ENCODE measurements around the gene TMEM88.

The TMEM88 gene

GRCh38 chr17:7834957-7835813 lies 19.7 kb upstream of the TMEM88 start:
- Histone ChIP-seq H4K20me1 (ENCODE audit: insufficient read depth, low read length, poor library complexity, severe bottlenecking) (peaks cover 18% of the 10 kb centered on the region), H3K4me2 (ENCODE audit: low read depth, low read length, poor library complexity, severe bottlenecking) (peak overlapping the region; percentile 94), H3K79me2 (ENCODE audit: insufficient read depth, low read length) (peaks cover 35% of the 10 kb centered on the region; the same call in 1 of the 2 replicates), H3K9me3 (ENCODE audit: insufficient read depth, low read depth, low read length) (no peaks in the 10 kb centered on the region), H3K4me1 (ENCODE audit: insufficient read depth, low read length, poor library complexity, severe bottlenecking) (peaks cover 43% of the 10 kb centered on the region), H3K4me3 (ENCODE audit: low read length, poor library complexity, severe bottlenecking) (peak overlapping the region; percentile 98), H3K9me2 (replicated peaks; ENCODE audit: low read depth, low read length) (no peaks in the 10 kb centered on the region), H3K27me3 (ENCODE audit: insufficient read depth, low read length, poor library complexity, severe bottlenecking) (no peaks in the 10 kb centered on the region), H2AFZ (ENCODE audit: low read length) (peak overlapping the region; percentile 91), H3K36me3 (ENCODE audit: insufficient read depth, low read length) (no peaks in the 10 kb centered on the region), H3F3A (ENCODE audit: low read depth) (peaks cover 15% of the 10 kb centered on the region; the same call in 1 of the 2 replicates), H3K9ac (ENCODE audit: low read depth, low read length, poor library complexity, severe bottlenecking) (peak overlapping the region; percentile 90)
- no peak for TF ChIP-seq EZH2phosphoT487 (IDR thresholded peaks at IDR 0.05; ENCODE audit: borderline replicate concordance)
- peak; percentile 84 for TF ChIP-seq CTCF (conservative IDR thresholded peaks at IDR 0.05; ENCODE audit: low read length)

GRCh38 chr17:7835814-7836595 lies 18.9 kb upstream of the TMEM88 start:
- Histone ChIP-seq H2AFZ (ENCODE audit: low read length) (peak overlapping the region; percentile 83), H3K27me3 (ENCODE audit: insufficient read depth, low read length, poor library complexity, severe bottlenecking) (no peaks in the 10 kb centered on the region)
- TF ChIP-seq EZH2phosphoT487 (IDR thresholded peaks at IDR 0.05; ENCODE audit: borderline replicate concordance) (no peak), CTCF (conservative IDR thresholded peaks at IDR 0.05; ENCODE audit: low read length) (no peak)

GRCh38 chr17:7836596-7837407 lies 18.1 kb upstream of the TMEM88 start:
- Histone ChIP-seq H3K4me3 (ENCODE audit: low read length, poor library complexity, severe bottlenecking) (peak overlapping the region; percentile 98), H3K9ac (ENCODE audit: low read depth, low read length, poor library complexity, severe bottlenecking) (peak overlapping the region; percentile 90), H3F3A (ENCODE audit: low read depth) (peaks cover 15% of the 10 kb centered on the region; the same call in 1 of the 2 replicates), H4K20me1 (ENCODE audit: insufficient read depth, low read length, poor library complexity, severe bottlenecking) (peaks cover 32% of the 10 kb centered on the region), H3K9me2 (replicated peaks; ENCODE audit: low read depth, low read length) (no peaks in the 10 kb centered on the region), H3K9me3 (ENCODE audit: insufficient read depth, low read depth, low read length) (no peaks in the 10 kb centered on the region), H2AFZ (ENCODE audit: low read length) (peak overlapping the region; percentile 83; the same call in 1 of the 2 replicates), H3K79me2 (ENCODE audit: insufficient read depth, low read length) (peaks cover 49% of the 10 kb centered on the region; the same call in 1 of the 2 replicates), H3K36me3 (ENCODE audit: insufficient read depth, low read length) (no peaks in the 10 kb centered on the region), H3K4me2 (ENCODE audit: low read depth, low read length, poor library complexity, severe bottlenecking) (peak overlapping the region; percentile 94), H3K4me1 (ENCODE audit: insufficient read depth, low read length, poor library complexity, severe bottlenecking) (peaks cover 55% of the 10 kb centered on the region), H3K27me3 (ENCODE audit: insufficient read depth, low read length, poor library complexity, severe bottlenecking) (no peaks in the 10 kb centered on the region)
- TF ChIP-seq EZH2phosphoT487 (IDR thresholded peaks at IDR 0.05; ENCODE audit: borderline replicate concordance) (no peak), CTCF (conservative IDR thresholded peaks at IDR 0.05; ENCODE audit: low read length) (no peak)

More at GRCh38 chr17:7835814-7836595, 18.9 kb upstream of the TMEM88 start:
- peaks cover 26% of the 10 kb centered on the region for H4K20me1 ChIP-seq (ENCODE audit: insufficient read depth, low read length, poor library complexity, severe bottlenecking)
- peaks cover 51% of the 10 kb centered on the region for H3K4me1 ChIP-seq (ENCODE audit: insufficient read depth, low read length, poor library complexity, severe bottlenecking)
- H3K79me2 ChIP-seq (ENCODE audit: insufficient read depth, low read length): peaks cover 43% of the 10 kb centered on the region; the same call in 1 of the 2 replicates
- H3K9ac ChIP-seq (ENCODE audit: low read depth, low read length, poor library complexity, severe bottlenecking): peak overlapping the region; percentile 90
- H3F3A ChIP-seq (ENCODE audit: low read depth): peaks cover 15% of the 10 kb centered on the region; the same call in 1 of the 2 replicates
- no peaks in the 10 kb centered on the region for H3K9me3 ChIP-seq (ENCODE audit: insufficient read depth, low read depth, low read length)
- peak overlapping the region; percentile 98 for H3K4me3 ChIP-seq (ENCODE audit: low read length, poor library complexity, severe bottlenecking)
- no peaks in the 10 kb centered on the region for H3K9me2 ChIP-seq (replicated peaks; ENCODE audit: low read depth, low read length)
- peak overlapping the region; percentile 94 for H3K4me2 ChIP-seq (ENCODE audit: low read depth, low read length, poor library complexity, severe bottlenecking)
- H3K36me3 ChIP-seq (ENCODE audit: insufficient read depth, low read length): no peaks in the 10 kb centered on the region

Measured in Loucy (cell line).